Fibroblast of skin of right biceps (primary cell): ENCODE data around the gene TACC2.

Source experiments
- DNase-seq: peaks from one replicate; pipeline ENCODE4 v3.0.0-alpha.2; 2013

Gene TACC2

GRCh38 chr10:122254831-122255230 is 265.9 kb downstream of the TACC2 start:
- DNase-seq, result no peak

GRCh38 chr10:122255509-122256301 is 266.7 kb downstream of the TACC2 start:
- no peak for DNase-seq

DNA sequence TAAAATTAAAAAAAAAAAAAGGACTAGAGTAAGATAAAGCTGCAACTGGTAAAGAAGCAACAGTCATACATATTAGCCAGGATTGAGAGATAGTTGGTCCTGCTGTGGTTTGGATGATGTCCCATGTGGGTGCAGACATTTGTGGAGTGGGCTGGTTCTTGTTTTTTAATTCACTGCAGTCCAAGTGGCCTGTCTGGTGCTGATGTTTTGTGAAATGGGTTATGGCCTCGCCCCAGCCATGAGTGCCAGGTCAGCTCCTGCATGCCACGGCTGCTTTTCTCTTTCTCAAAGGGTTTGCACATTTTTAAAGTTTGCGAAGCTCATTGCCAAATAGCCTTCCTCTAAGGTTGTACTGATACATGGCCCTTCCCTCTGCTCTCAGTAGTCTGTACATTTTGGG is 268.1 kb downstream of the TACC2 start:
- DNase-seq, result no peak

DNA sequence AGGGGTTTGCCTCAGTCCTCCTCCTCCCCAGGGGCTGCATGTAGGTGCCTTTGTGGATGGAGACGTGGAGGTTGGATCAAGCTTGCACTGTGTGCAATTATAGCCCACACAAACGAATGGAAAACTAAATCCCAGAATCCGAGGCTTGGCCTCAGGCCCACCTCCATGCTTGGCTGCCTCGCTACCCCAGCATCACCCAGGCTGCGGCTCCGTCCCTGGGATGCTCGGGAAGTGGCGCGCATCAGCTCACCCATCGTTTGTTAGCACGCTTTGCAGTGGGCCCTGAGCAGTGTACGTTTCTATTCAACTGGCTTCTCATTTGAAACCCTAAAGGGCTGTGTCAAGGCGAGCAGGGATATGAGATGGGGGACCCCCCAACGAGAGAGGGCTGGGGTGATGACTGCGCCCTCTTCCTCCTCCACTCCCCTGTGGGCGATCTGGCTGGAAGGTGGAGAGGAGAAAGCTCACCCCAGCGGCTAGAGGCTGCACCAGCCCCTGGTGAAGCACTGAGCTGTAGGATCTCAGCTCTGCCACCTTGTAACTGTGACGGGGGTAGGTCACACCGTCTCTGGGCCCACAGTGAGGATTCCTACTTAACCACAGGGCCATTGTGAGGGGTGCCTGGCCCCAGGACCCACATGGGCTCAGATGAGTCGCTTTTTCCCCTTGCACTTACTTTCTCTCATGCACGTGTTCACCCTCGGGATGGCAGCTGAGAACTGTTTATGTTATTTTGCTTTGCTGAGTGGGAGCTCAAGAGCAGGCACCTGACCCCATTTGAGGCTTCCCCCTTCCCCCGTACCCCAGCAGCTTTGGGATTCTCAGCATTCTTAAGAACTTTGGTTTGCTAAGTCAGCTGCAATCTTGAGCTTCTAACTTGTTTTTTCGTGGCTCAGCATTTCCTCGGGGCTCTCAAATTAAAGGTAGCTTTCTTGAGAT is 269.4 kb downstream of the TACC2 start:
- peak; percentile 46 for DNase-seq

GRCh38 chr10:122259075-122259466 is 270.1 kb downstream of the TACC2 start:
- DNase-seq, result no peak

DNA sequence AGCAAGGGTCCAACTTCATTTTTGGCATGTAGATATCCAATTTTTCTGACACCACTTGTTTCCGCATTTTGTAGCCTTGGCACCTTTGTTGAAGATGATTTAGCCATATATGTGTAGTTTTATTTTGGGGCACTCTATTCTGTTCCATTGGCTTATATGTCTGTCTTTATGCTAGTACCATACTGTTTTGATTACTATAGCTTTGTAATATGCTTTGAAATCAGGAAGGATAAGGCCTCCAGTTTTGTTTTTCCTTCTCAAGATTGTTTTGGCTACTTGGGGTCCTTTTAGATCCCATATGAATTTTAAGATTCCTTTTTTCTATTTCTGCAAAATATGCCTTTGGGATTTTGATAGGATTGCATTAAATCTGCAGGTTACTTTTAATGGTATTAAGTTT is 272.6 kb downstream of the TACC2 start:
- no peak for DNase-seq

- DNase-seq, result peak; percentile 96
These were observed 275.0 kb downstream of the TACC2 start for GRCh38 chr10:122263971-122264370.

GRCh38 chr10:122264436-122264835 is 275.5 kb downstream of the TACC2 start:
- DNase-seq, result peak; percentile 43

GRCh38 chr10:122264931-122265330 is 276.0 kb downstream of the TACC2 start:
- DNase-seq, result no peak

GRCh38 chr10:122265896-122266295 is 276.9 kb downstream of the TACC2 start:
- no peak for DNase-seq

DNA sequence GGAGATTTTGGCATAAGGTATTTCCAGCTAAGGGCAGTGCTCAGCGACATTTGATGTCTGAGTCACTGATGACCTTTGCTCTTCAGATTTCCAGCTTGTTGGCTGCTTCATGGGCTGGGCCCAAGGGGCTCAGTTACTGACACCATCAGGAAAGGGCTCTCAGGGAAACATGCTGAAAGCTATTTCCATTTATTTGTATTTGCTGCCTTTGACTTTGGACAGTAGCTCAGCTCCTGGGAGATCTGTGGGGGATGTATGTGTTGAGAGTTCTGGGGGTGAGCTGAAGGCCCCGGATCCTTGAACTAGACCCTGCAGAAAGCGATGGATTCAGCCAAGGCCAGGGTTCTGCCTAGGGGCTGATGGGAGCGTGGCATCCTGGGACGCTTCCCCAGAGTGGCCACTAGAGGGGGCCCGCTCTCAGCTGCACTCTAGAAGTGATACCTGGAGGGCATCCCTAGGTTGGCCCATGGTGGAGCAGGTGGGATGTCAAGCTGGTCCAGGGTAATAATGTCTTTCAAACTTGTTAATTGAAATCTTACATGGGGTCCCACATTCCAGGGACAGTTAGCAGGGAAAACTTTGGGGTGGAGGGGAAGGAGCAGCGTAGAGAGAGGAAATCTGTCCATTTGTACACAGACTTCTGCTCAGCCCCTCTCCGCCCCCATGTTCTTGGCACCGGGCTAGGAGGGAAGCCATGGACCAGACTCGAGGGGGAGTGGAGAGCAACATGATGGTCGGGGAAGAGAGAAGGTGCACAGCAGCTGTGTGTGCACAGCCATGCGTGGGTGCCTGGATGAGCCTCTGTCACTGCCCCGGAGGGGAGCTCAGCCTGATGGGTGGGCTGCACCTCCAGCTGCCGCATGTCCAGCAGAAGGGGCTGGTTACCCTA is 279.1 kb downstream of the TACC2 start:
- peak; percentile 27 for DNase-seq

- no peak for DNase-seq
These were observed 280.2 kb downstream of the TACC2 start for GRCh38 chr10:122269059-122269687.

DNA sequence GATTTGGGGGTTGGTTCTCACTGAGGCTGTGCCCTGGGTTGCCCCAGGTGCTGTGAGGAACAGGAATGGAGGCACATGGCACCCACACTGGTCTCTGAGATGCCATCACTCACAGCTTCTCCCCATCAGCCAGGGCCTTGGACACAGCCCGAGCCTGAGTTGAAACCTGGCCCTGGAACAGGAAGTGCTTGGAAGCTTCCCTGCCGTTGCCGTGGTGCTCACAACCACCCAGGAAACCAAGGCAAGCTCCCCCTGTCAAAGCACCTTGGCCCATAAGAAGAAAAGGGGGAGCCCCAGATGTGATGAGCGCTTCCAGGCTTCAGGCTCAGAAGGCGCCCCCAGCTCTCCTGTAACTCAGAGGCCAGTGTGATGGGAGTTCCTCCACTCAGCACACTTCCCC is 282.1 kb downstream of the TACC2 start, which contains the start of gene BTBD16:
Gene BTBD16 (plus strand): TSS at position 221 of the 400 bp plus-strand sequence. CDS start 3,786 bp downstream, outside the sequence.
- DNase-seq, result no peak

DNA sequence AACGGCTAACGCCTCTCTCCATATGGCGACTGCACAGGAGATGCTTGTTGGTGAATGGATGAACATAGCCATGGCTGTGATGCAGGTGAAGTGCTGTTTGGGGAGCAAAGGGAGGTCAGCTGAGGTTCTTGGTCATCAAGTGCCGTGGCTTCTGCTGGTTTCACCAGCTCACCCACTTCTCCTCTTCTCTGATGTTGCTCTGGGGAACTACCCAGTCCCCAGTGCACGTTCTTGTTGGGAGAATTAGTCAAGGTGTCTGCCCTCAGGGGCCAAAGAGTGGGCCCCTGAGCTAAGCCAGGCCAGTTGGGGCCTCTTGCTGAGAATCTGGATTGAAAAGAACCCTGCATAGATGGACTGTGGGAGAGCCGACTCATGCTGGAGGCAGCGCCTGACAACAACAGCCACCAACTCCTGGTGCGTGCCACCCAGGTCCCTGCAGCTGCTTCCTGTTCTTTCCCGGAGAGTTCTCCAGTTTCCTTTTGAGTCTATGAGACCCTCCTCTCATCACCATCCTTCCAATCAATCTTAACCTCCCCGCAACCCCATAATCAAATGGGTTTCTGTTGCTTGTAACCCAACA is 285.1 kb downstream of the TACC2 start:
- no peak for DNase-seq

GRCh38 chr10:122276611-122277208 is 287.7 kb downstream of the TACC2 start:
- peak; percentile 49 for DNase-seq

DNA sequence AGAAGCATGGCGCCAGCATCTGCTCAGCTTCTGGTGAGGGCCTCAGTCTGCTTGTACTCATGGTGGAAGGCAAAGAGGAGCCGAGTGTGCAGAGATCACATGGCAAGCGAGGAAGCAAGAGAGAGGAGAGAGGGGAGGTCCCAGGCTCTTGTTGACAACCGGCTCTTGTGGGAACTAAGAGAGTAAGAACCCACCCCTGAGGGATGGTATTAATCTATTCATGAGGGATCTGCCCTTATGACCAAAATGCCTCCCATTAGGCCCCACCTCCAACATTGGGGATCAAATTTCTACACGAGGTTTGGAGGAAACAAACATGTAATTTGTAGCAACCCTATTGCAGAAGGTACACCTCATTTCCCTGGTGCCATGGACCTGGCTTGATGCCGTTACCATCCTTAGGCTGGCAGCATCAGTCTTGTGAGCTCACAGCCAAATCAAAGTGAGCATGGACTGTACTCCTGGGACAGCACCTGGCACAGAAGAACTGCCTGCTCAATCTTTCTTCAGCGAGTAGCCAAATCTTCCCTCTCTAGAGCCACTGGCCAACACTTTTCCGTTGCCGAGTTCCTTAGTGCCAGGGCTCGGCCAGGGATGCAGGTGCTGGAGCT is 288.7 kb downstream of the TACC2 start:
- DNase-seq, result no peak

- DNase-seq, result peak; percentile 40
These were observed 290.8 kb downstream of the TACC2 start for GRCh38 chr10:122279725-122280141.

DNA sequence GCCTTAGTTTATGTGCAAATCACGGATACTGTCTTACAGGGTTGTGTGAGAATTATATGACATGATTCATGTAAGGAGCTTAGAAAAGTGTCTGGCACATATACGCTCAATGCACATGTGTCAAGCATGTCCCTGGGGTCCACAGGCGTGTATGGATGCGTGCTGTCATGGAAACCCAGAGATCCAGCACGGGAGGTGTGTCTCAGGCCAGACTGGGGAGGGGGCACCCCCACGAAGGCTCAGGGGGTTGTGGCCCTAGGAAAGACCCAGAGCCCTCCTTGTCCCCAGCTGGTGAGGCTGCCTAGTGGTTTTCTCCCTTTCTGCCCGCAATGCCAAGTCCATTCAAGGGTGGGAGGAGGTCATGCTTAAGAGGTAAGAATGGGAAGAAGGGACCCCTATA is 291.2 kb downstream of the TACC2 start:
- no peak for DNase-seq

DNA sequence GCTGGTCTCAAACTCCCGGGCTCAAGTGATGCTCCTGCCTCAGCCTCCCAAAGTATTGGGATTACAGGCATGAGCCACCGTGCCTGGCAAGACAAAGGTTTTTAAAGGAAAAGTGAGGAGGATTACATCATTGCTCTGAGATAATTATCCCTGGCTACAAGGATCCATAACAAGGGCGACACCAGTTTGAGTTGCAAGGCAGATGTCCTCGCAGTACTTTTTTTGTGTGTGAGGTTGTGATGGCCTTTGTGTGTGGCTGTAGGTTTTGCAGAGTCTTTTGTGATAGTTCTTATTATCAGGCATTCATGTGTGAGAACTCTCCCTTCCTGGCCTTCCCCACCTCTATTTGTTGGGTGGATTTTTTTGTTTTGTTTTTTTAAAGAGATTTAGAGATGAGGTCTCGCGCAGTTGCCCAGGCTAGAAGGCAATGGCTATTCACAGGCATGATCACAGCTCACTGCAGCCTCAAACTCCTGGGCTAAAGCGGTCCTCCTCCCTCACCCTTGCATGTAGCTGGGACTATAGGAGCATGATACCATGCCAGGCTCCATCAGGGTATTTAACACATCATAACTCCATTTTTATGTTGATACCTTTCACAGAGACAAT is 292.2 kb downstream of the TACC2 start:
- DNase-seq, result no peak

- DNase-seq, result no peak
These were observed 292.8 kb downstream of the TACC2 start for GRCh38 chr10:122281751-122282150.
